Measurements from ENCODE around the gene SLC46A1.

SLC46A1 gene

DNA sequence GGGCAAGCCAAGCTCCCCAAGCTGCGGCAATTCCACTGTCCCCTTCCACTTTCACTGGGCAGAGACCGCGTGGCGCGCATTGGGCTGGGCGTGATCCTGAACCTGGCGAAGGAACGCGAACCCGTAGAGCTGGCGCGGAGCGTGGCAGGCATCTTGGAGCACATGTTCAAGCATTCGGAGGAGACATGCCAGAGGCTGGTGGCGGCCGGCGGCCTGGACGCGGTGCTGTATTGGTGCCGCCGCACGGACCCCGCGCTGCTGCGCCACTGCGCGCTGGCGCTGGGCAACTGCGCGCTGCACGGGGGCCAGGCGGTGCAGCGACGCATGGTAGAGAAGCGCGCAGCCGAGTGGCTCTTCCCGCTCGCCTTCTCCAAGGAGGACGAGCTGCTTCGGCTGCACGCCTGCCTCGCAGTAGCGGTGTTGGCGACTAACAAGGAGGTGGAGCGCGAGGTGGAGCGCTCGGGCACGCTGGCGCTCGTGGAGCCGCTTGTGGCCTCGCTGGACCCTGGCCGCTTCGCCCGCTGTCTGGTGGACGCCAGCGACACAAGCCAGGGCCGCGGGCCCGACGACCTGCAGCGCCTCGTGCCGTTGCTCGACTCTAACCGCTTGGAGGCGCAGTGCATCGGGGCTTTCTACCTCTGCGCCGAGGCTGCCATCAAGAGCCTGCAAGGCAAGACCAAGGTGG, 24.7 kb downstream of the SLC46A1 start:
- DNase-seq (ENCODE audit: low read depth in 2 of 2) = no peak

DNA sequence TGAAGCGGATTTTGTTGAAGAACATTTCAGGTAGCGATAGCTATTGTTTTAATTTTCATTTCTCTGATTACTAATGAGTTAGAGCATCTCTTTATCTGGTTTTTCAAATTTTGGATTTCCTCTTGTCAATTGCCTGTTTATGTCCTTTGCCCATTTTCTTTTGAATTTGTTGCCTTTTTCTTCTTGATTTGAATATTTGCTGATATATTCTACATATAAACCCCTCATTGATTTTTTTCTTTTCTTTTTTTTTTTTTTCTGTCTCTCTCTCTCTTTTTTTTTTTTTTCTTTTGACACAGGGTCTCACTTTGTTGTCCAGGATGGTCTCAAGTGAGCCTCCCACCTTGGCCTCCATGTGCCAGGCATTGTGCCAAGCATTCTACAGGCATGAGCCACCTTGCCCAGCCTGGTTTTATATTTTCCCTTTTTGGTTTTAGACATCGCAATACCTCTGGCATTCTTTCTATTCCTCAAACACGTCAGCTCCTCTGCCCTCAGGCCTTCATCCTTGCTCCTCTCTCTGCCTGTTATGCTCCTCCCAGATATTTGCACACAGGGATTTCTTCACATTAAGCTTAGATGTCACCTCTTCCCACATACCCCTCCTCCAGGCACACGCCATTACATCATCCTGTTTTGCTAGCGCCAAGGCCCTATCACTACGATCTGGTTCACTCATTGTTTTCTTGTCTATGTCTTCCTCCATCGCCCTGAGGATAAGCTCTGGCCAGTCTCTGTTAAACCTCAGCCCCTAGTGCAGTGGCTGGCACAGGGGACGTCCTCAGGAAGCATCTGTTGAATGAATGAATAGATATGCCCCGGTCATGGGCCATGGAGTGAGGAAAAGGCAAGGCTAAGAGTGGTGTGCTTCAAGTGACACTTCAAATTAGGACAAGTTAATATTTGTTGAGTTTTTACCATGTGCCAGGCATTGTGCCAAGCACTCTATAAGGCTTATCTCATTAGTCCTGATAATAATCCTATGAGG, 25.9 kb downstream of the SLC46A1 start:
- no peak for DNase-seq (ENCODE audit: low read depth in 2 of 2)

DNA sequence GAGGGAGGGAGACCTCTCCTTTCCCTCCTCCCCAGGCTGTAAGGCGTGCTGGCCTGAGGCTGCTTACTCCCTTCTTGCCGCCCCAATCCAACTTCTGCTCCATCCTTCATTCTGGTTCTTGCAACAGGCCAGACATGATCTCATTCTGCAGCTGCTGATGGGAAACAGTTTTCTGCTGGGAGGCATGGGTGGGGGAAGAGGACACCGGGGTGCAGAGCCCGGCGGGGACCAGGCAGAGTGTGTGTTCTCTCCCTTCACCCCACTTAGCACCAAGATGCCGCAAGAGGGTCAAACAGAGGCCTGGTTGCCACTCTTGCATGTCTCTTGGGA, 33.1 kb downstream of the SLC46A1 start:
- no peak for DNase-seq (ENCODE audit: low read depth in 2 of 2)

DNA sequence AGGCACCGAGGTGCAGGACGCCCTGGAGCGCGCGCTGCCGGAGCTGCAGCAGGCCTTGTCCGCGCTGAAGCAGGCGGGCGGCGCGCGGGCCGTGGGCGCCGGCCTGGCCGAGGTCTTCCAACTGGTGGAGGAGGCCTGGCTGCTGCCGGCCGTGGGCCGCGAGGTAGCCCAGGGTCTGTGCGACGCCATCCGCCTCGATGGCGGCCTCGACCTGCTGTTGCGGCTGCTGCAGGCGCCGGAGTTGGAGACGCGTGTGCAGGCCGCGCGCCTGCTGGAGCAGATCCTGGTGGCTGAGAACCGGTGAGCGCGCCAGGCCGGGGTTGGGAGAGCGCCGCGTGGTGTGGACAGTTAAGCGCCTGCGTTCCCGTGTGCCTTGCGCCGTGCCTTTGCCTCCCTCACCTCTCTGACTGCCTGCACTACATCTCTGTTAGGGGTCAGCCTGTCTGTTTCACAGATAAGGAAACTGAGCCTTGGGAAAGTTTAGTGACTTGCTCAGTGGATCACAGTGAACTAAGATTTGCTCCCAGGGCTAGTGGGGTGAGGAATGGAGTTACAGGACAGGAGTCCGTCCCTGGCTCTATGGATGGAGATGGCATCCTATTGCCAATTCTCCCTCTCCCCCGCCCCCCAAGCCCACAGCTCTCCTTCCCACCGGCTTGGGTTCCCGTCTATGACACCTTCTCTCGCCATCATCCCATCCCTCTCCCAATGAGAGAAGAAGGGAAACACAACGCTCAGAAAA, 33.6 kb downstream of the SLC46A1 start:
- DNase-seq (ENCODE audit: low read depth in 2 of 2) = no peak

DNA sequence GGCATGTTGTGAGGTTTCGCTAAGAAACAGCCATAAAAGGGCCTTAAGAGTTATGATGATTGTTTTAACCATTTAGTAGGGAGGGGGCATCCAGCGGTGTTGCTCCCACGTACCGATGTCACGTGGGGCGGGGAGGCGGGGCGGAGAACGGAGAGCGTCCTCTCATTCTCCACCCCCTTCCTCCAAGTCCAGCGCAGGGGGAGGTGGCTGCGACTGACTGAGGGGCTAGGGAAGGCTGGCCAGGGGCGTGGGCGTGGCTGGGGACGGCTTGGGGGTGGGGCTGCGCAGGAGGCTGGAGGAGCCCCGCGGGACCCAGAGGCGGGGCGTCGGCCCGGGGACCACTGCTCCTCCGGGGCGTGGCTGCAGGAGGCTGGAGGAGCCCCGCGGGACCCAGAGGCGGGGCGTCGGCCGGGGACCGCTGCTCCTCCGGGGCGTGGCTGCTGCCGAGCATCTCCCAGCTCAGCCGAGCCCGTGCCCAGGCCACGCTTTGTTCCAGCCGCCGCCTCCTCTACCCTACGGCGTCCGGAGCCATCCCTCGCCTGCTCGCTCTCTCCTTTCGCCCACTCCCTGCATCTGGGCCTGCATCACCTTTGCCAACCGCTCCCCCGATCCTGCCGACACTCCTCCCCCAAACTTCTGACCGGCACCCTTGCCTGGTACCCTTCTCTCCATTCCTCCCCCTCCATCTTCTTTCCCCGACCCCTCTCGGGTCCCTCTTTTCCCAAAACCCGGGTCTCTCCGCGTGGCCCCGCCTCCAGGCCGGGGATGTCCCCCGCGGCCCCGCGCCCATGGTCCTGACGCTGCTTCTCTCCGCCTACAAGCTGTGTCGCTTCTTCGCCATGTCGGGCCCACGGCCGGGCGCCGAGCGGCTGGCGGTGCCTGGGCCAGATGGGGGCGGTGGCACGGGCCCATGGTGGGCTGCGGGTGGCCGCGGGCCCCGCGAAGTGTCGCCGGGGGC, 34.5 kb downstream of the SLC46A1 start, which contains the start of gene SARM1:
Gene SARM1, plus strand, starts transcription at position 450 of the 958 bp plus-strand sequence. Its CDS starts 339 bp downstream, at position 789.
- DNase-seq (ENCODE audit: low read depth in 2 of 2) = peak; percentile 53 to 58

DNA sequence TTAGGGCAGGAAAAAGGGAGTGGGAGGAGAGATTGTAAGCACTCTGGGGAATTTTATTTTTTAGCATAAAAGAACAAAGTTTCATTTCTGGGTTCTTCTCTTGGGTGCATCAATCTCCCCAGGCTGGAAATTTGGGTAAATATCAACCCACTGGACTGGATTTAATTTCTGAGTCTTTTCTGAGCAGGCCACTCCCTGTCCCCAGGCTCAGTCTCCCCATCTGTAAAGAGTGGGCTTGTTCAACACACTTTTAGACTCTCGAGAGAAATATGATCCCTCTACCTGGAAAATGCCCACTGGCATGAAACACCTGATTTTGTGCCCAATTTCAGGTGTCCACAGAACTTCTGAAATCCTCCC, 35.3 kb downstream of the SLC46A1 start:
- no peak for DNase-seq (ENCODE audit: low read depth in 2 of 2)

DNA sequence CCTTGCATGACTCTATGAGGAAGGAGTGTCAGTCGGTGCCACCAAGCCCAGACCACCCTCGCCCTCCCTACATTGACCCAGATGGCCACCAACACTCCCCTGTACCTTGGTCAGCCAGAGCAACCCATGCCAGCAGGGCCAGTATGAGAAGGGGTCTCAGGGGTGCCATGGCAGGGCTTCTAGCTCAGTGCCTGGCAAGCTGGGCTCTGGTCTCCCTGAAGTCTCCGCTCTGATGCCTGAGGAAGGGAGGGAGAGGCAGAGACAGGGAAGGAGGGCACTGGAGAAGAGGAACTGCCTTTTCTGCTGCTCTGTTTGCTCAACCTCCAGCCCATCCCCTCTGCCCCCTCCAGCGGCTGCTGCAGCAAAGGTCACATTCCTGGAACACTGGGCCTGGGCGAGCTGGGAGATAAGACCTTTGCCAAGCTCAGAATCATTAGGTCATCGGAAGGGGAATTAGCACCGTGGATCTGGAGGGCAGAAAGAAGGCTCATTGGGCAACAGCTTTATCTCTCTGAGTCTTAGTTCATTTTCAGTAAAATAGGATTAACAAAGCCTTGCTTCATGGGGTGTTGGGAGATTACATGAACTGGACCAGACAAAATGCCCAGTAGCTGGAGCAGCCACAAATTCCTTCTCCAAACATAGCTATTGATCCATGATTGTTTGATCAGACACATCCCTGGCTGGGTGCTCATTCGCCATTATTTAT, 35.8 kb downstream of the SLC46A1 start, which contains the start of gene VTN:
Gene VTN, minus strand, starts transcription at position 273 of the 709 bp plus-strand sequence. Its CDS starts 104 bp downstream, at position 169.
- no peak for DNase-seq (ENCODE audit: low read depth in 2 of 2)

DNA sequence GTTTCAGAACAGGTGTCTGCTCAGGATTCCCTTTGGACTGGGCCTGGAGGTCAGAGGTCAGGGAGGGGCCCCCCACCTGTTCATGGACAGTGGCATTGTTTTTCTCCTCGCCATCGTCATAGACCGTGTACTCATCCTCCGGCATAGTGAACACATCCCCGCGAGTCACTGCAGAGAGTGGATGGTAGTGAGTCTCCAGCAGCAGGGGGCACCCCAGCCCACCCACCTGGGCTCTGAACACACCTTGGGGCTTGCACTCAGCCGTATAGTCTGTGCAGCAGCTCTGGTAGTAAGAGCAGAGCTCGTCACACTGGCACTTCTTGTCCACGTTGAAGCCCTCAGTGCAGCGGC, 36.4 kb downstream of the SLC46A1 start:
- DNase-seq (ENCODE audit: low read depth in 2 of 2) = no peak

DNA sequence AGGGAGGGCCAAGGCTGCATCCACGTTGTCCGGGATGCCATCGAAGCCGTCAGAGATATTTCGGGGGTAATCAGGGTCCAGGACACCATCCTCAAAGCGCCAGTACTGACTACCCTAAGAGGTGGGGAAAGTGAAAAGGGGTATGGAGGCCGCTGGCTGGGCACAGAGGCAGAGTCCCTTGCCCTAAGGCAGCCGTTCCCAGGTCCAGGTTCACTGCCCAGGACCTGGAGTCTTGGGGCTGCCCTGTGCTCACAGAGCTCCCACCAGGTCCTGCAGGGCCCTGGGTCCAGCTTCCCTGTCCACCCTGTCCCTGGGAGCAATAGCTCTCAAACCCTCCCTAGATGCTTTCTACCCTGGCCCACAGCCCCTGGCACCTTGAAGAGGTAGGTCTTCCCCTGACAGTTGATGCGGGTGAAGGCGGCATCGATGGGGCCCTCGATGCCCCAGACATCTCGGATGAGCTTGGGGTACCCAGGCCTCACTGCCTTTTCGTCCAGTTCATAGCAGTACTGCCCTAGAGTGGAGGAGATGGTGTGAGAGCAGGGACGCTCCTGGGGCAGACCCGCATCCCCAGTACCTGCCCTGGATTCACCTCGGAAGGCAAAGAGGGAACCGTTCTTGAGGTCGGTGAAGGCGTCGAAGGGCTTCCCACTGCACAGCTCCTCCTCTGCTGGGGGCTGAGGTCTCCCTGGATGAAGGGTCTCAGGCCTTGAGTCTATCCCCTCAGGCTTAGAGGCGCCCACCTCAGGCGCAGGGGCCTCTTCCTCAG, 36.9 kb downstream of the SLC46A1 start:
- no peak for DNase-seq (ENCODE audit: low read depth in 2 of 2)

DNA sequence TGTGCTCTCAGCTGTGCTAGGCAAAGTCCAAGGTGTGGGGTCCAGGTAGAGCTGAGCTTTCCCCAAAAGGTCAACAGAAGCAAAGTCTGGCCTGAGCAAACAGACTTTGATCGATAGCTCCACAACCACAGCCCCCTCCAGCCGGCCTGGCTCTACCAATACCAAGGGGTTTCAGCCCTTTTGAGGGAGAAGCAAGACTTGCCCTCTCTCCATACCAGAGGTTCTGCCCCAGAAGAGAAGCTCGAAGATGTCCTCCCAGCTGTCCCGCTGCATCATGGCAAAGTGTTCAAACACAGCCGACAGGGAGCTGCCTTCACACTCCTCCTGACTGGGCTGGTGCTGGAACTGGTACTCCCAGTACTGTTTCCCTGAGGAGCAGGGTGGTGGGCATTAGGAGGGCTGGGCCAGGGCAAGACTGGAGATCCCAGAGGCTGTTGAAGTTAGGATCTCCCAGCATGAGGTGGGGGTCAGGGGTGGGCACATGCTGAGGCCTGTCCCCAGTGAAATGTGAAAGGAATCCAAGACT, 37.6 kb downstream of the SLC46A1 start:
- no peak for DNase-seq (ENCODE audit: low read depth in 2 of 2)

DNA sequence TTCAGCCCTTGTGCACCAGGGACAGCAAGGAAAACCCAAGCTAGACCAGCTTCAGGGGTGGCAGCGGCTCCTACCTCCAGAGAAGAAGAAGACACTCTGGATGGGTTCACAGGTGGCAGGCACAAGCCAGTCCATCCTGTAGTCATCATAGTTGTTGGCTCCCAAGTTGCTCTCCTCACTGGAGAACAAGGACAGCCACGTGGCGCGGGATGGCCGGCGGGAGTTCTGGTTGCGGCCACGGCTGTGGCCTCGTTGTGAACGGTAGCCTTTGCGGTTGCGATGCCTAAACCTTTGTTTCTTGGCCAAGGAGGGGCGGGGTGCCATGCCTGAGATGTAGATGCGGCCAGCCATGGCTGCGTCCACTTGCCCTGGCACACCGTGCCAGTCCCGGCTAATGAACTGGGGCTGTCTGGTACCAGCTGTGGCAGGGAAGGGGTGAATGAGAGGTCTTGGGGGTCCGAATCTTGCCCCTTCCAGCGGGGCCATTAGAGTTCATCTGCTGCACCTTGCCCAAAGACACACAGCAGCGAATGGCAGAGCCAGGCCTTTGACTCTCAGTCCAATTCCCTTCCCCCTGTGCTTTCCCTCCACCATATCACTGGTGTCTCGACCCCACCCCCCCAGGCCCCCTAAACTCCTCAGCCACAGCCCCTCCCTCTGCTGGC, 38.2 kb downstream of the SLC46A1 start:
- no peak for DNase-seq (ENCODE audit: low read depth in 2 of 2)

DNA sequence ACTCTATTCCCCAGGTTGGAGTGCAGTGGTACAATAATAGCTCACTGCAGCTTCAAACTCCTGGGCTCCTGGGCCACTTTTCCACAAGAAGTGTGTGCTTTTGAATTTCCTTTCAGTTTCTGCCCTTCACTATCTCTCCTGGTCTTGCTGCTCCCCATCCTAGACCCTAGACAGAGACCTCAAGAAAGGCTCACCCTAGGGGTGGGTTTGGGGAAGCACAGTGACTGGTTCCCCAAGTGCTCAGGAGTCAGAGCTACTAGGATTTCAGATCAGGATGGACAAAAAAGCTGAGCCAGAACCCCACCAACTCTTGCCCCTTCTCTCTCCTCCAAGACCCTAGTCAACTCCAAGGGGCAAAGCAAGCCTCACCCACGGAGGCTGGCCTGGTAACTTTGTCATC, 39.4 kb downstream of the SLC46A1 start:
- DNase-seq (ENCODE audit: low read depth in 2 of 2) = no peak

DNA sequence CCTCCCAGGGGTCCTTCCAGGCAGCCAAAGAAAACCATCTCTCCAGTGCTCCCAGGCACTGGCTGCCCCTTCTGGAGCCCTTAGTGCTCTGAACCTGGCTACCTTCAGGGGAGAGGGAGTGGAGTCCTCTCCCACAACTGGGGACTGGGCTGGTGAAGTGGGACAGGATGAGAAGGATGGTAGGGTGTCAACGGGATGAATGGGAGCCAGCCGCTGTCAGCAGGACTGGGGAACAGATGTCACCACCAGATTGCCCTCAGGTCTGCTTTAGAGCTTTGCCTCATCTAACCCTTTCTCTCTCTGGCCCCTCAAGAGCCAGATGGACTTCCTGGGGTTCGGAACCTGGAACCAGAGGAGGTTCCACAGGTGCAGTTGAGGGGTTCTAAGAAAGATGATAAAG, 40.5 kb downstream of the SLC46A1 start:
- no peak for DNase-seq (ENCODE audit: low read depth in 2 of 2)

DNA sequence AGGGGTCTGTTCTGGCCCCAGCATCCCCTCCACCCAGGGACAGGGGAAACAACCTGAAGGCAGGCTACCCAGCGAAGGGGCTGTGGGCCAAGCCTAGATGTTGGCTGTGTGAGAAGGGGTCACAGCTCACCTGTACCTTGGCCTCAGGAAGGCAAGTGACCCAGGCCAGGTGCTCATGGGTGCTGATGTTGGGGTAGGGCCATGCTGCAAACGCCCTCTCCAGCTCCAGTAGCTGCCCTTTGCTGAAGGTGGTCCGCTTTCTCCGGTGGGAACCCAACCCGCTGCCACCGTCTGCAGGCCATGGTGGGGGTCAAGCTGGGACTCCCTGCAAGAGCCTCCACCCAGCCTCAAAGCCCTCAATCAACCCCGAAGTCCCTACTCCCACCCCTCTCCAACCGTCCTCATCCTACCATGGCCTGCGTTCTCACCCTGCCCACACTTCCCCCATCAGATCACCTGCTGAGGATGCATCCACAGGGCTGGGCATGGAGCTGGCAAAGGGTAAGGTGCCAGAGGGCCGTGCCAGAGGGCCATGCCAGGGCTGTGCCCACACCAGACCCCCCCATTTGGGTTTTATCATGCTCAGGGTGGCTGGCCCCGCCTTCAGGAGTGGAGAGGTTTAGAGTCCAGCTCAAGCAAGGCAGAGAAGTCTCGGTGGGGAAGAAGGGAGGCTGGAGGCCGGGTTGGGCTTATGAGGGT, 41.2 kb downstream of the SLC46A1 start, which contains the start of gene SEBOX:
Gene SEBOX, minus strand, starts transcription at position 535 of the 699 bp plus-strand sequence. Its CDS starts 48 bp downstream, at position 487.
- DNase-seq (ENCODE audit: low read depth in 2 of 2) = no peak

DNA sequence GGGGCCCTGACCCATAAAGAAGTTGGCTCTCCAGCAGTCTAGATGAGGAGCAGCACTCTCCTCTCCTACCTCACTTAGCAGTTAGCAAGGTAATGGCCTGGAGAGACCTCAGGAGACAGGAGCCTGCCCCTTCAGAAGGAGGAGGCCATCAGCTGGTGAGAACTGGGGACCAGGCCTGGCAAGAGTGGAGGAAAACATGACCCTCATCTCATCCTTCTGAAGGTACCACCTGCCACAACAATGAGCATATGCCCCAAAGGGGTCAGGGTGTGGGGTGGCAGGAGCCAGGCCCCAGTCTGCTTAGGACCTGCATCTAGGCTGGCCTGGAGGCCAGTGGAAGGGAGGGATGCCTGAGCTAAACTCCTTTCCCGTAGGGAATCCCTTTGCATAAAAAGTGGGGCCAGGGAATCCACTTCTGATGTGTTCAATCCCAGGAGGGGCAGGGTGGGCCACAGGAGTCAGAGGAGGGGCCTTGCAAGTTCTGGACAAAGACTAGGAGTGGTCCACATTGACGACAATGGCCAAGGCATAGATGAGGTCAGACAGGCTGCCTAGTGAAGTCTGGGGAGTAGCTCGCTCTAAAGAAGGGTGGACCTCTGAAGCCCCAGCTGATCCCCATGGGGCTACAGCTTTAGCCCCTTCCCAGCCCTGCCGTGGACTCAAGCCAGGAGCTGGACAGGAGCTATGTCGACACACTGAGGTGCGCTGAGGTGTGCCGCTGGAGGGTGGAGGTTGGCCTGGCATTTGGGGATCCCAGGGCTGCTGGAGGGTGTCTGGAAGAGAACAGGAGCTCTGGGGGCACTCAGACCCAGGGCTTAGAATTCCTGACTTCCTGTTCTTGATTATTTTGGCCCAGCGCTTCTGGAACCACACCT, 42.0 kb downstream of the SLC46A1 start:
- DNase-seq (ENCODE audit: low read depth in 2 of 2) = no peak

DNA sequence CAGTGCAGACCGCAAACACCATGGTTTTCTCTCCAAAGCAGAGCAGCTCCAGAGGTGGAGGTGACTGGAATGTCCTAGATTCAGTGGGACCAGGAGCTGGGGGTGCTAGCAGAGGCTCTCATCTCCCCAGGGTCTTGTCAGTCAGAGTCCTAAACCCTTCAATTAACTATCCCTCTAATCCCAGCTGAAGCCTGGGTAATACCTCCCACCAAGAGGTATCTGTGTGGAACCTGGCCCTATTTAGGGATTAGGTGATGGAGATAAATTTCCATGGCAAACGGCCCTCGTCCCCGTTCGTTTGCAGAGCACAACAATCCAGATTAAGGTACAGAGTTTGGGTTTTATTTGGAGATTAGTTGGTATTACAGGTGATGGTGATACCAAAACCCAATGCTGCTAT, 42.8 kb downstream of the SLC46A1 start:
- no peak for DNase-seq (ENCODE audit: low read depth in 2 of 2)

DNA sequence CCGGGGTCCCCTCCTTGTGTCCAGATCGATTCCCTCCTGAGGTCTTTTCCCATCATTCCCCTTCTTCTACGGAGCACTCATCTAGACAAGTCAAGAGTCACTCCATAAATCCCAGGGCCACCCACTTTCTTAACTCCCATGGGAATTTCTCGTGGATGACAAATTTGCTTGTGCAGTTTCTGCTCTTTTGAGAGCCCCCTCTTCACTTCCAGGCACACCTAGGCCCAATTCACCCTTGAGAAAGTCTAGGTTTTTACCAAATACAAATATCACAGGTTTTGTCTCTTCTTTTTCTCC, 48.2 kb downstream of the SLC46A1 start:
- DNase-seq (ENCODE audit: low read depth in 2 of 2) = no peak

All from stimulated activated CD8-positive, alpha-beta memory T cell treated with anti-CD3 and anti-CD28 coated beads, Interleukin-7, amount 100 ng/mL, for 1 hour (primary cell).